Neural progenitor cell (in vitro differentiated cells): ENCODE results near the gene EPHB1.

Experiments used
- CTCF ChIP-seq: fragments of 200-600 bp; sonication (generic); IDR thresholded peaks from 2 replicates; pipeline ENCODE4 v1.5.1; 2017; ENCODE audit warnings: antibody characterized with exemption, mild to moderate bottlenecking
- EZH2 ChIP-seq: fragments of 200-600 bp; sonication (generic); IDR thresholded peaks from 2 replicates; pipeline ENCODE4 v1.6.1; 2017; ENCODE audit warnings: antibody characterized with exemption, mild to moderate bottlenecking, moderate library complexity
- EZH2phosphoT487 ChIP-seq: fragments of 200-600 bp; sonication (generic); IDR thresholded peaks from 2 replicates; pipeline ENCODE4 v1.6.1; 2017; ENCODE audit warnings: antibody characterized with exemption

GRCh38 chr3:134840459-134840858 is 45.4 kb downstream of the EPHB1 start:
- no peak for TF ChIP-seq CTCF
- TF ChIP-seq EZH2phosphoT487, result no peak
- TF ChIP-seq EZH2, result no peak
